H9 (cell line): ENCODE data around the gene TTF2. TPM values are rescaled to one million over a fixed set of nuclear protein-coding genes. Genes with fewer than 3 reads are reported as not detected.

Experiments used
- DNase-seq: peaks from one replicate; pipeline ENCODE4 v3.0.0-alpha.2; 2017
- H2AFZ ChIP-seq: one replicate; pipeline ENCODE4 v1.6.1; 2013; ENCODE audit warnings: mild to moderate bottlenecking, low read length, control low read depth, moderate library complexity
- H2AK5ac ChIP-seq: 2 replicates; pipeline ENCODE4 v1.6.1; 2013; ENCODE audit warnings: low read length, control low read depth, mixed read lengths; ENCODE audit not compliant: insufficient read length
- H2BK120ac ChIP-seq: one replicate; pipeline ENCODE4 v1.6.1; 2013; ENCODE audit warnings: low read depth, mild to moderate bottlenecking, low read length, control low read depth, inconsistent platforms; ENCODE audit not compliant: poor library complexity, severe bottlenecking
- H2BK12ac ChIP-seq: 2 replicates; pipeline ENCODE4 v1.6.1; 2013; ENCODE audit warnings: low read length, control low read depth, mixed read lengths, low read depth; ENCODE audit not compliant: insufficient read length
- H2BK15ac ChIP-seq: 2 replicates; pipeline ENCODE4 v1.6.1; 2013; ENCODE audit warnings: low read depth, low read length, control low read depth
- H2BK20ac ChIP-seq: one replicate; pipeline ENCODE4 v1.6.1; 2013; ENCODE audit warnings: low read depth, mild to moderate bottlenecking, low read length, control low read depth, inconsistent platforms; ENCODE audit not compliant: poor library complexity, severe bottlenecking
- H2BK5ac ChIP-seq: 2 replicates; pipeline ENCODE4 v1.6.1; 2013; ENCODE audit warnings: low read length, control low read depth, mixed read lengths; ENCODE audit not compliant: insufficient read length
- H3K14ac ChIP-seq: 2 replicates; pipeline ENCODE4 v1.6.1; 2013; ENCODE audit warnings: low read length, control low read depth; ENCODE audit not compliant: insufficient read depth
- H3K18ac ChIP-seq: 2 replicates; pipeline ENCODE4 v1.6.1; 2013; ENCODE audit warnings: low read depth, mild to moderate bottlenecking, mixed read lengths, low read length, control low read depth; ENCODE audit not compliant: insufficient read length
- H3K23ac ChIP-seq: 2 replicates; pipeline ENCODE4 v1.6.1; 2013; ENCODE audit warnings: low read length, control low read depth, mixed read lengths, low read depth; ENCODE audit not compliant: insufficient read length
- H3K23me2 ChIP-seq: 2 replicates; pipeline ENCODE4 v1.6.1; 2013; ENCODE audit warnings: low read depth, mild to moderate bottlenecking, mixed read lengths, low read length, control low read depth; ENCODE audit not compliant: insufficient read length, poor library complexity, severe bottlenecking
- H3K27ac ChIP-seq: 2 replicates; pipeline ENCODE4 v1.5.1; 2013; ENCODE audit warnings: low read length, control low read depth, mixed read lengths, low read depth; ENCODE audit not compliant: insufficient read length
- H3K27me3 ChIP-seq: 2 replicates; pipeline ENCODE4 v1.6.1; 2013; ENCODE audit warnings: low read length, control low read depth, inconsistent platforms; ENCODE audit not compliant: insufficient read depth
- H3K4ac ChIP-seq: 2 replicates; pipeline ENCODE4 v1.6.1; 2013; ENCODE audit warnings: low read depth, mild to moderate bottlenecking, control low read depth, inconsistent platforms, low read length, moderate library complexity
- H3K4me1 ChIP-seq: 2 replicates; pipeline ENCODE4 v1.6.1; 2013; ENCODE audit warnings: low read length, control low read depth, inconsistent platforms; ENCODE audit not compliant: insufficient read depth
- H3K4me2 ChIP-seq: 2 replicates; pipeline ENCODE4 v1.6.1; 2013; ENCODE audit warnings: low read length, control low read depth, mixed read lengths; ENCODE audit not compliant: insufficient read length, insufficient read depth
- H3K56ac ChIP-seq: 2 replicates; pipeline ENCODE4 v1.6.1; 2013; ENCODE audit warnings: low read depth, mild to moderate bottlenecking, mixed read lengths, low read length, control low read depth; ENCODE audit not compliant: insufficient read length
- H3K79me1 ChIP-seq: 2 replicates; pipeline ENCODE4 v1.6.1; 2013; ENCODE audit warnings: low read depth, mild to moderate bottlenecking, moderate library complexity, low read length, control low read depth, inconsistent platforms; ENCODE audit not compliant: insufficient read depth, poor library complexity, severe bottlenecking
- H3K79me2 ChIP-seq: 2 replicates; pipeline ENCODE4 v1.6.1; 2013; ENCODE audit warnings: low read length, control low read depth, inconsistent platforms; ENCODE audit not compliant: insufficient read depth
- H3K9ac ChIP-seq: 2 replicates; pipeline ENCODE4 v1.6.1; 2013; ENCODE audit warnings: low read length, control low read depth, mixed read lengths; ENCODE audit not compliant: insufficient read length; ENCODE audit errors: extremely low read depth
- H3K9me3 ChIP-seq: one replicate; pipeline ENCODE4 v1.6.1; 2013; ENCODE audit warnings: low read depth, low read length, inconsistent platforms; ENCODE audit not compliant: control insufficient read depth
- H3T11ph ChIP-seq: one replicate; pipeline ENCODE4 v1.6.1; 2013; ENCODE audit warnings: mild to moderate bottlenecking, low read length, control low read depth, inconsistent platforms
- H4K20me1 ChIP-seq: one replicate; pipeline ENCODE4 v1.6.1; 2013; ENCODE audit not compliant: control insufficient read depth, insufficient read length, insufficient read depth
- H4K5ac ChIP-seq: 2 replicates; pipeline ENCODE4 v1.6.1; 2013; ENCODE audit warnings: low read depth, mild to moderate bottlenecking, mixed read lengths, low read length, control low read depth; ENCODE audit not compliant: insufficient read length
- H4K8ac ChIP-seq: replicated peaks from 2 replicates; pipeline ENCODE4 v1.6.1; 2013; ENCODE audit warnings: low read length, control low read depth, mixed read lengths, low read depth; ENCODE audit not compliant: insufficient read length
- H4K91ac ChIP-seq: 2 replicates; pipeline ENCODE4 v1.6.1; 2013; ENCODE audit warnings: low read depth, mild to moderate bottlenecking, moderate library complexity, mixed read lengths, low read length, control low read depth; ENCODE audit not compliant: insufficient read length
- H3K27ac Mint-ChIP-seq, 3 experiments: 2 replicates in 2 of 3; 3 replicates in 1 of 3; pipeline ENCODE4 v1.8.0; 2020 to 2021; ENCODE audit warnings: mixed read lengths in 3 of 3, mild to moderate bottlenecking in 1 of 3, moderate library complexity in 1 of 3
- H3K27me3 Mint-ChIP-seq: 2 replicates; pipeline ENCODE4 v1.8.0; 2021; ENCODE audit warnings: low read depth, mild to moderate bottlenecking, moderate library complexity, mixed read lengths
- H3K36me3 Mint-ChIP-seq, 3 experiments: 2 replicates in 2 of 3; 3 replicates in 1 of 3; pipeline ENCODE4 v1.8.0; 2020 to 2021; ENCODE audit warnings: low read depth in 3 of 3, mixed read lengths in 3 of 3; ENCODE audit not compliant: insufficient read depth in 1 of 3
- H3K4me1 Mint-ChIP-seq, 2 experiments: 2 replicates each; pipeline ENCODE4 v1.8.0; 2020; ENCODE audit warnings: mixed read lengths in 2 of 2
- H3K4me3 Mint-ChIP-seq, 2 experiments: 2 replicates in 1 of 2; 3 replicates in 1 of 2; pipeline ENCODE4 v1.8.0; 2020 to 2021; ENCODE audit warnings: mild to moderate bottlenecking in 2 of 2, mixed read lengths in 2 of 2, moderate library complexity in 1 of 2
- H3K9me3 Mint-ChIP-seq, 2 experiments: 2 replicates in 1 of 2; 3 replicates in 1 of 2; pipeline ENCODE4 v1.8.0; 2020; ENCODE audit warnings: mild to moderate bottlenecking in 2 of 2, mixed read lengths in 2 of 2, moderate library complexity in 1 of 2
- CTCF ChIP-seq: fragments of 200-600 bp; sonication (generic); conservative IDR thresholded peaks from 3 replicates; pipeline ENCODE4 v1.8.0; 2021; ENCODE audit warnings: antibody characterized with exemption, mild to moderate bottlenecking
- WGBS: extraction: QIAGEN DNeasy Blood & Tissue Kit; methylation state at CpG from one replicate; pipeline ENCODE4 v1.1.7; 2013; ENCODE audit warnings: missing lambda C conversion rate, low lambda C conversion rate, mixed read lengths; ENCODE audit not compliant: insufficient read length; ENCODE audit errors: extremely low coverage; 5-methylcytosine and 5-hydroxymethylcytosine counted together
- total RNA-seq: library from RNA; stranded (reverse); gene quantifications from 2 replicates; pipeline ENCODE4 v1.2.1, GENCODE V29; 2021

TTF2 gene
- total RNA-seq, 1 experiment from 2014 or later = 86.4 TPM

DNA sequence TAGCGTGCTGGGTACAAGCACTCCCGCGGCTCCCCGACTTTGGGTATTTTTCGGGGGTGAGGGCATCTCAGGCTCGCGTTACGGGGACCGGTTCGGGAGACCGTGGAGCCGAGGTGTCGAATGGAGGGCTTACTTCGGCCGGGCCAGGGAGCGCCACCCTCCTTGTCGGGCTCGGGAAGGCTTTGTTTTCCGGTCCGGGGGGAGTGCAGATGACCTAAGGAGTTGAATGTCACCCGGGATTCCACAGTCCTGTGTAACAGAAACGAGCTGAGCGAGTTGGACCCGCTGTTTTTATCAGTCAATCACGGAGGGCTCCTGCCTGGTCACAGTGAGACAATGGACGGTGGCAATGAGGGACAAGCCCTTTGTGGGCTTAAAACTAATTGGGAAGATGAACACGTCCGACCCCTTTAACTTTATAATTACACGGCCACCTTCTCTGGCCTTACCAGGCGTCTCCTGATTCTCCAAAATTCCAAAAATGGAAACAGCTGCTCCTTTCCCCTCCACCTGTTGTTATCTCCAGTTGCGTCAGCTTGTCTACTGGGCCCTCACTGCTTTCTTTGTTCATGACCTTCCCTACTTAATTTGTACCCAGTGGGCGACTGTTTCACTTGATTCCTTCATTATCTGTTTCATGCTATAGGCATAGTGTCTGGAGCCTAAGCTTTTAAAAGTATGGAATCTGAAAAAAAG is 62.4 kb downstream of the TTF2 start:
- no peaks in the 10 kb centered on the region; the same call in 1 of the 2 replicates for H3K27me3 Mint-ChIP-seq
- H3K9me3 ChIP-seq = no peaks in the 10 kb centered on the region
- no peaks in the 10 kb centered on the region for H4K20me1 ChIP-seq
- H3K4me3 Mint-ChIP-seq = peak overlapping the region; percentile 82 to 87
- no peak overlapping the region for H4K5ac ChIP-seq
- peaks cover 8% of the 10 kb centered on the region for H3K23me2 ChIP-seq
- no peak overlapping the region for H4K91ac ChIP-seq
- H3K4me2 ChIP-seq = peak overlapping the region; percentile 53
- H2BK20ac ChIP-seq = no peak overlapping the region
- H3K4ac ChIP-seq = no peak overlapping the region
- no peak overlapping the region for H3T11ph ChIP-seq
- peaks cover 3 to 15% (median 11%) of the 10 kb centered on the region in 3 experiments; a peak in 6 of 7 replicates for H3K36me3 Mint-ChIP-seq
- peaks cover 18 to 21% of the 10 kb centered on the region in 2 experiments for H3K4me1 Mint-ChIP-seq
- H3K23ac ChIP-seq = no peak overlapping the region
- no peaks in the 10 kb centered on the region for H3K4me1 ChIP-seq
- H3K27me3 ChIP-seq = no peaks in the 10 kb centered on the region
- no CpG with 5 or more reads among the region's 32 CpGs for WGBS
- no peak overlapping the region for H2AK5ac ChIP-seq
- no peak overlapping the region for H2AFZ ChIP-seq
- H3K9me3 Mint-ChIP-seq = peaks cover 0 to 2% of the 10 kb centered on the region in 2 experiments; a peak in 1 of 5 replicates
- H3K79me2 ChIP-seq = no peaks in the 10 kb centered on the region
- H3K79me1 ChIP-seq = no peaks in the 10 kb centered on the region
- H2BK12ac ChIP-seq = no peak overlapping the region
- H4K8ac ChIP-seq = no peak overlapping the region
- H3K18ac ChIP-seq = peak overlapping the region; percentile 43
- H3K9ac ChIP-seq = peak overlapping the region; percentile 23
- H2BK5ac ChIP-seq = no peak overlapping the region
- H3K27ac ChIP-seq = no peak overlapping the region
- DNase-seq = no peak
- H2BK120ac ChIP-seq = peak overlapping the region; percentile 10
- H2BK15ac ChIP-seq = no peak overlapping the region
- peak overlapping the region; percentile 16; the same call in 1 of the 2 replicates for H3K14ac ChIP-seq
- H3K56ac ChIP-seq = no peak overlapping the region
- peak; percentile 30; the same call in 2 of the 3 replicates for TF ChIP-seq CTCF
- H3K27ac Mint-ChIP-seq = peak overlapping the region; percentile 28 to 88 (median 81); a peak in 6 of 7 replicates
